Prostate gland (tissue), 2 donors: ENCODE data around the gene CHRM3. TPM values are rescaled to one million over a fixed set of nuclear protein-coding genes. Genes with fewer than 3 reads are reported as not detected.

Source experiments
- DNase-seq: peaks from one replicate; pipeline ENCODE4 v3.0.0-alpha.2; 2019; ENCODE audit warnings: low spot score
- H3K27ac ChIP-seq, 2 donors: fragments of 200-600 bp; sonication (generic); 2 replicates each; pipeline ENCODE4 v1.5.1; 2017 to 2019
- H3K27me3 ChIP-seq: fragments of 200-600 bp; sonication (generic); replicated peaks from 2 replicates; pipeline ENCODE4 v1.5.1; 2019; ENCODE audit not compliant: insufficient read depth
- H3K36me3 ChIP-seq, 2 donors: fragments of 200-600 bp; sonication (generic); 1 replicate in 1 of 2; 2 replicates in 1 of 2; pipeline versions ENCODE4 v1.5.1 to v1.8.1; 2017 to 2019
- H3K4me1 ChIP-seq: fragments of 200-600 bp; sonication (generic); replicated peaks from 2 replicates; pipeline ENCODE4 v1.5.1; 2019
- H3K4me3 ChIP-seq, 2 donors: fragments of 200-600 bp; sonication (generic); 2 replicates each; pipeline ENCODE4 v1.5.1; 2017 to 2019
- H3K9me3 ChIP-seq: fragments of 200-600 bp; sonication (generic); 2 replicates; pipeline ENCODE4 v1.5.1; 2017
- POLR2A ChIP-seq: fragments of 450-650 bp; IDR thresholded peaks from one replicate; pipeline ENCODE4 v1.6.1; 2016; ENCODE audit warnings: antibody characterized with exemption, mild to moderate bottlenecking
- POLR2AphosphoS5 ChIP-seq: sonication (generic); formaldehyde crosslinking; IDR thresholded peaks from one replicate; pipeline ENCODE4 v1.6.1; 2017; ENCODE audit warnings: antibody characterized with exemption
- WGBS: methylation state at CpG from one replicate; pipeline ENCODE4 v1.1.5; 2018; 5-methylcytosine and 5-hydroxymethylcytosine counted together
- intact Hi-C: fragments of 100-400 bp; cut with DNase I; formaldehyde crosslinking; loops from one replicate; pipeline ENCODE4 v1.14.2; 2022
- total RNA-seq, 2 donors: library from RNA; depleted of rRNA; stranded (reverse); fragments of >200 nt; gene quantifications; one replicate each; pipeline ENCODE4 v1.1.0, GENCODE V29; 2016
- TF ChIP-seq, protein P1 (sequence below), 4 experiments: fragments of 200-600 bp in 2 of 4; fragments of 450-650 bp in 2 of 4; sonication (generic) in 2 of 4; IDR thresholded peaks; 1 replicate in 3 of 4; 2 replicates in 1 of 4; pipeline ENCODE4 v1.5.1; 2016 to 2019; ENCODE audit warnings: antibody characterized with exemption in 4 of 4, mild to moderate bottlenecking in 2 of 4, moderate library complexity in 2 of 4

CHRM3 gene
- total RNA-seq, 2 donors from 2014 or later = 2.2 to 3.9 TPM

DNA sequence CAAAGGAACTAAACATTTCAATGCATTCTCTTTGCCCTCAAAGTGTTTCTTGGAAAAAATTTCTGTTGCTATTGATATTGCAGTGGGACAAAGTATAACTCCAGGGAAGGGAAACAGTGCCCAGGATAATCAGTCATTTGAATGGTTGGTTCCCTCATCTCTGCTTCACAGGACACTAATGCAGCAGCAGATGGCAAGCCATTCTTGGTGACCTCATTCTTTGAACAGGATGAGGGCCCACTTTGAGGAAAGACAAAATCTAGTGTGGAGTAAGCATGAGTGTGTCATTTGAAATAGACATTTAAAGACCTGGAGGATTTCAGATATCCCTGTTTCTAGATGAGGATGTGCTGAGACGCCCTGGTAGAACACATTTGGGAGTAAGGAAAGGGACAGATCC is 32.3 kb downstream of the CHRM3 start:
- intact Hi-C loops = no loop called here
- Histone ChIP-seq H3K9me3 (no peaks in the 10 kb centered on the region), H3K4me1 (no peaks in the 10 kb centered on the region), H3K27ac (no peak overlapping the region), H3K27me3 (no peaks in the 10 kb centered on the region), H3K36me3 (no peaks in the 10 kb centered on the region), H3K4me3 (no peak overlapping the region)
- TF ChIP-seq POLR2A = no peak
- TF ChIP-seq POLR2AphosphoS5 = no peak
- TF ChIP-seq, protein P1, sequence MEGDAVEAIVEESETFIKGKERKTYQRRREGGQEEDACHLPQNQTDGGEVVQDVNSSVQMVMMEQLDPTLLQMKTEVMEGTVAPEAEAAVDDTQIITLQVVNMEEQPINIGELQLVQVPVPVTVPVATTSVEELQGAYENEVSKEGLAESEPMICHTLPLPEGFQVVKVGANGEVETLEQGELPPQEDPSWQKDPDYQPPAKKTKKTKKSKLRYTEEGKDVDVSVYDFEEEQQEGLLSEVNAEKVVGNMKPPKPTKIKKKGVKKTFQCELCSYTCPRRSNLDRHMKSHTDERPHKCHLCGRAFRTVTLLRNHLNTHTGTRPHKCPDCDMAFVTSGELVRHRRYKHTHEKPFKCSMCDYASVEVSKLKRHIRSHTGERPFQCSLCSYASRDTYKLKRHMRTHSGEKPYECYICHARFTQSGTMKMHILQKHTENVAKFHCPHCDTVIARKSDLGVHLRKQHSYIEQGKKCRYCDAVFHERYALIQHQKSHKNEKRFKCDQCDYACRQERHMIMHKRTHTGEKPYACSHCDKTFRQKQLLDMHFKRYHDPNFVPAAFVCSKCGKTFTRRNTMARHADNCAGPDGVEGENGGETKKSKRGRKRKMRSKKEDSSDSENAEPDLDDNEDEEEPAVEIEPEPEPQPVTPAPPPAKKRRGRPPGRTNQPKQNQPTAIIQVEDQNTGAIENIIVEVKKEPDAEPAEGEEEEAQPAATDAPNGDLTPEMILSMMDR (IDR thresholded peaks at IDR 0.05) = no peak
- WGBS = 100% methylated on average over 1 of the region's 1 CpG
- DNase-seq = no peak

DNA sequence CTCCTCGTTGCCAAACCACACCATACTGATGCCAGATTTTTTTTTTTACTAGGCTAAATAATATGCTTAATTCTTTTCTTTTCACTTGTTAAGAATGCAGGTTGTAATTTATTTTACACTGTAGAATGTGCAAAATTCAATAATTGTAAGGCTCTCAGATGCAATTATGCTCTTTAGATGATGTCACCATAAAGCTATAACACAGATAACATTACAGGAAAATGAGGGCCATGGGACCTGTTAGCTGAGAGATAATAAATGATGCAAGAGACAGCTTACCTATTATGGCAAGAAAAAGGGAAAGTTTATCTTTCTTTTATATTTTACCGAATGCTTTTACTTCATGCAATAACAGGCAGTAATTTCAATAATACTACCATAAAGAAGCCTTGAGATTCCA is 35.4 kb downstream of the CHRM3 start:
- Histone ChIP-seq H3K9me3 (no peaks in the 10 kb centered on the region), H3K36me3 (no peaks in the 10 kb centered on the region), H3K27ac (no peak overlapping the region), H3K4me3 (no peak overlapping the region), H3K4me1 (no peaks in the 10 kb centered on the region), H3K27me3 (no peaks in the 10 kb centered on the region)
- intact Hi-C loops = no loop called here
- TF ChIP-seq POLR2A (no peak), POLR2AphosphoS5 (no peak)
- TF ChIP-seq, protein P1 (IDR thresholded peaks at IDR 0.05) = no peak
- no peak for DNase-seq
- 28% methylated on average over 2 of the region's 2 CpGs for WGBS

DNA sequence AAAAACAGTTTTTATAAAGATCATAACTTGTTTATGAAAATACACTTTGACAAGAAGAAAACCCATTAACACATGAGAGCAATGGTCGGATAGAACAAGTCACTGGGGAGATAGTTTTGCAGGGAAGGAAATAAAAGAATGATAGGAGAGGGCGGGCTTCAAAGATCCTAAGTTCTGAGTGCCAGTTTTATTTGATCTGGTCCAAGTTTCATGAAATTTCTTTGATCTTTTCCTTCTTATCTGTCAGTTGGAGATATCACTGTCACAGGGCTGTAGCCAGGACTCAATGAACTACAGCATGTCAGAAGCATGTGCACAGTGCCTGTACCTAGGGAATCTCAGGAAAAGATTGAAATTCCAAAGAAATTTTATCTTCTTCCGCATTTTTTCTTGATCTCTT is 36.5 kb downstream of the CHRM3 start:
- WGBS = 85% methylated on average over 3 of the region's 3 CpGs
- H3K4me1 ChIP-seq = no peaks in the 10 kb centered on the region
- no peak overlapping the region for H3K27ac ChIP-seq
- no peak overlapping the region for H3K4me3 ChIP-seq
- DNase-seq = no peak
- no peaks in the 10 kb centered on the region for H3K9me3 ChIP-seq
- TF ChIP-seq, protein P1 (IDR thresholded peaks at IDR 0.05) = no peak
- no peak for TF ChIP-seq POLR2AphosphoS5
- TF ChIP-seq POLR2A = no peak
- H3K27me3 ChIP-seq = no peaks in the 10 kb centered on the region
- intact Hi-C loops = no loop called here
- H3K36me3 ChIP-seq = no peaks in the 10 kb centered on the region

DNA sequence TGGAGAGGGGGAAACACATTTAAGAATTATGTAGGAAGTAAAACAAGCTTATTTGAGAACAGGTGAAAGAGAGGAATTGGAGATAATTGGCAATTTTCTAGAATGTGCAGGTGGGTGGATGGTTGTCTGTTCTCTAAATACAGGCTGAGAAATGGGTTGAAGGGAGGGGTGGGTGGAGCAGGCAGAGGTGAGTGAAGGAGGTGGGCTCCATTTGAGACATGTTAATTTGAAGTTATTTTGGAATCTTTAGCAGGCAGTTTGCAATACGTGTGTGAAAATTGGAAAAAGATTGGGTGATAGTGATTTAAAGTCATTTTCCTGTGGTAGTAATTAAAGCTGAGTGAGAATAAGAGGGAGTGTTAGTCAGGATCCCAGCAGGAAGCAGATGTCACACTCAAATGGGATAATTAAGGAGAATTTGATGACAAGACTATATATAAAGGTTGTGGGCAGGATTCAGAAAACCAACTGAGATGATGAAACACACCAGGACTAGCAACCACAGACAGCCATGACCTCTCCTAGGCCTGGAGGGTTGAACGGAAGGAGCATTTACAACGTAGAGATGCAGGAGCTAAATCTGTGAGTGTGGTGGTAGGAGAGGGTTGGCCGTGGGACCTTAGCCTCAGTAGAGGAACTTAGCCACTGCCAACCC is 40.6 kb downstream of the CHRM3 start:
- intact Hi-C loops = no loop called here
- H3K27me3 ChIP-seq = no peaks in the 10 kb centered on the region
- no peaks in the 10 kb centered on the region for H3K36me3 ChIP-seq
- H3K27ac ChIP-seq = no peak overlapping the region
- TF ChIP-seq POLR2AphosphoS5 (no peak), POLR2A (no peak)
- TF ChIP-seq, protein P1 (IDR thresholded peaks at IDR 0.05) = no peak
- no peaks in the 10 kb centered on the region for H3K9me3 ChIP-seq
- DNase-seq = no peak
- 84% methylated on average over 4 of the region's 4 CpGs for WGBS
- H3K4me3 ChIP-seq = no peak overlapping the region
- no peaks in the 10 kb centered on the region for H3K4me1 ChIP-seq

DNA sequence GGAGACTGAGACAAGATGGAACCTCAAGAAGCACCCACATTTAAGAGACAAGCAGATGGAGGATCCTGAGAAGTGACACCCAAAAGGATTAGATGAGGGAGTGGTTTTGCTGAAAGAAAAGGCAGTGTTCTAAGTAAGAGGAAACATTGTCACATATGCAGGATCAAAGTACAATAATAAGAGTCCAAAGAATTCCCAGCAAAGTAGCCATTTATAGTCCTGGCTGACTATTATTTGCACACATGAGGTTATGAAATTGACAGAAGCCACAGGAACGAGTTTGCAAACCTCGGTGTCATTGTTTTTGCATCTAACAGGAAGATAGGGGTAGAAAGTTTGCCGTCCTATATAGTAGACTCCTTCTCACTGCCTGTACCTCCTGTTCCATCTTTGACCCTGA is 41.3 kb downstream of the CHRM3 start:
- H3K4me1 ChIP-seq = no peaks in the 10 kb centered on the region
- H3K27me3 ChIP-seq = no peaks in the 10 kb centered on the region
- no peaks in the 10 kb centered on the region for H3K36me3 ChIP-seq
- WGBS = 96% methylated on average over 3 of the region's 3 CpGs
- H3K27ac ChIP-seq = no peak overlapping the region
- intact Hi-C loops = no loop called here
- TF ChIP-seq POLR2AphosphoS5 (no peak), POLR2A (no peak)
- TF ChIP-seq, protein P1 (IDR thresholded peaks at IDR 0.05) = no peak
- DNase-seq = no peak
- H3K9me3 ChIP-seq = no peaks in the 10 kb centered on the region
- H3K4me3 ChIP-seq = no peak overlapping the region
